IPS-15b (cell line): Measurements from ENCODE around the gene RPS6KC1.
"Not testable (repeated sequence)": the region's sequence is repeated elsewhere in the genome, so short reads cannot be mapped to it uniquely, and the experiment has no call there.

ENCODE experiments used
- H3K27me3 ChIP-seq: one replicate; pipeline ENCODE4 v1.6.1; 2013; ENCODE audit warnings: low read length; ENCODE audit not compliant: control insufficient read depth, insufficient read depth
- H3K36me3 ChIP-seq: one replicate; pipeline ENCODE4 v1.6.1; 2013; ENCODE audit warnings: low read length; ENCODE audit not compliant: control insufficient read depth, insufficient read depth
- H3K4me1 ChIP-seq: one replicate; pipeline ENCODE4 v1.6.1; 2013; ENCODE audit warnings: mild to moderate bottlenecking, low read length; ENCODE audit not compliant: control insufficient read depth, insufficient read depth
- H3K4me3 ChIP-seq: one replicate; pipeline ENCODE4 v1.5.1; 2013; ENCODE audit warnings: low read depth, low read length
- H3K9ac ChIP-seq: one replicate; pipeline ENCODE4 v1.6.1; 2013; ENCODE audit warnings: low read depth, mild to moderate bottlenecking, low read length
- H3K9me3 ChIP-seq: one replicate; pipeline ENCODE4 v1.6.1; 2013; ENCODE audit warnings: mild to moderate bottlenecking, low read length; ENCODE audit not compliant: control insufficient read depth, insufficient read depth

The RPS6KC1 gene

DNA sequence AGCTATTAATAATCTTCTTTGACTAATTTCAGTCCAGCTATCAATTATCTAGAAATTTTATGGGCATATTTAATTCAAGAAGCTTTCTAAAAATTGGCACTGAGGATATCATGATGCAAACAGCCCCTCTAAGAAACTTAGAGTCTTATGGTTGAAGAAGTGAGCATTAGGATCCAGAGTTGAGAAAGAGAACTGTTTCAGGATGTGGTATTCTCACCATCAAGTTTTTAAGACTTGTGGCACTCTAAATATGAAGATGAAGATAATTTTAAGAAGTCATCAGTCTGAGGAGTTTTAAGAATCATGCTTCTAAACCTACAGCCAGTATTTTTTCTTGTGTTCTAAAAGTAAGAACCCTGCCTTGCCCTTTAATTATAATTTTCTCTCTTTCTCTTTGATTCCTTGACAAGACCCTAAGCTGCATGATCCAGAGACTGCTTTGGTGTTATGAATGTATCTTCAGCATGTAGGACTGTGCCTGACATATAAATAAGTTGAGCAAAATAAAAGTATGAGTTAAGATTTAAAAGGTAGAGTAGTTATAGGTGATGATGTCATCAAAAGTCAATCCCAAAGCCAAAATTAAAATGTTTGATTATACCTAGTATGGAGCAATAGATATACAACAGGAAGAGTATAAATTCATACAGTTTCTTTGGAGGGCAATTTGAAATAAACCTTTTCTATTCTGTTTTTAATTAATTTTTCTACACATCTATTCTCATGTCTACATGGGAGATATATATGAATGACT is 39.1 kb downstream of the RPS6KC1 start:
- Histone ChIP-seq H3K27me3 (no peaks in the 10 kb centered on the region), H3K4me3 (no peak overlapping the region), H3K36me3 (no peaks in the 10 kb centered on the region), H3K9ac (no peak overlapping the region), H3K9me3 (no peaks in the 10 kb centered on the region), H3K4me1 (no peaks in the 10 kb centered on the region)

DNA sequence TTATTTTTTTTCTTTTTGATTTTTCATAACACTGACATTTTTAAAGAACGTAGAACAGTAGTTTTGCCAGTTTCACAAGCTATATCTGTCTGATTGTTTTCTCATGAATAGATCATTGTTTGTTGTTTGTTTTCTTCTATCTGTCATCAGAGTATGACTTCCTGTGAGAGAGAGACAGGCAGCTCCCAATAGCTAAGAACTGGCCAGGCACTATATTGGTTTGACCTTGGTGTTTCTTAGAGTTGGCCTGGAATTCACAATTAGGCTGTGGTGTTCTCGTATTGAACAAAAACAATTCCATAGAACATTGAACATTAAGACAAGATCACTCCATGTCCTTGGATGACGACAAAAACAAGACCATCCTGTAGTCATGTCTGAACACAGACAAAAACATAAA is 43.4 kb downstream of the RPS6KC1 start:
- no peak overlapping the region for H3K4me3 ChIP-seq
- H3K27me3 ChIP-seq = no peaks in the 10 kb centered on the region
- no peaks in the 10 kb centered on the region for H3K36me3 ChIP-seq
- H3K4me1 ChIP-seq = no peaks in the 10 kb centered on the region
- no peaks in the 10 kb centered on the region for H3K9me3 ChIP-seq
- H3K9ac ChIP-seq = no peak overlapping the region

DNA sequence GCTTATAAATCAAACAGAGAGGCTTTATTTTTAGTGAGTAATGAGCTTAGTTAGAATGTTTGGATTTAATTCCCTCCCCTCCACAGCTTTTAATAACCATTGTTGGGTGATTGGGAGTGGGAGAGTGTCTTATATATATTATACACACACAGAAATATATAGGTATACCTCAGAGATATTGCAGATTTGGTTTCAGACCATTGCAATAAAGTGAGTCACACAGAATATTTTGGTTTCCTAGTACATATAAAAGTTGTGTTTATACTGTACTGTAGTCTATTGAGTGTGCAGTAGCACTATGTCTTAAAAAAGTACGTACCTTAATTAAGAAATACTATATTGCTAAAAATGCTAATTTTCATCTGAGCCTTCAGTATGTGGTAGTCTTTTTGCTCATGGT is 44.4 kb downstream of the RPS6KC1 start:
- H3K9ac ChIP-seq = no peak overlapping the region
- H3K4me3 ChIP-seq = no peak overlapping the region
- no peaks in the 10 kb centered on the region for H3K36me3 ChIP-seq
- no peaks in the 10 kb centered on the region for H3K4me1 ChIP-seq
- H3K27me3 ChIP-seq = no peaks in the 10 kb centered on the region
- H3K9me3 ChIP-seq = no peaks in the 10 kb centered on the region

DNA sequence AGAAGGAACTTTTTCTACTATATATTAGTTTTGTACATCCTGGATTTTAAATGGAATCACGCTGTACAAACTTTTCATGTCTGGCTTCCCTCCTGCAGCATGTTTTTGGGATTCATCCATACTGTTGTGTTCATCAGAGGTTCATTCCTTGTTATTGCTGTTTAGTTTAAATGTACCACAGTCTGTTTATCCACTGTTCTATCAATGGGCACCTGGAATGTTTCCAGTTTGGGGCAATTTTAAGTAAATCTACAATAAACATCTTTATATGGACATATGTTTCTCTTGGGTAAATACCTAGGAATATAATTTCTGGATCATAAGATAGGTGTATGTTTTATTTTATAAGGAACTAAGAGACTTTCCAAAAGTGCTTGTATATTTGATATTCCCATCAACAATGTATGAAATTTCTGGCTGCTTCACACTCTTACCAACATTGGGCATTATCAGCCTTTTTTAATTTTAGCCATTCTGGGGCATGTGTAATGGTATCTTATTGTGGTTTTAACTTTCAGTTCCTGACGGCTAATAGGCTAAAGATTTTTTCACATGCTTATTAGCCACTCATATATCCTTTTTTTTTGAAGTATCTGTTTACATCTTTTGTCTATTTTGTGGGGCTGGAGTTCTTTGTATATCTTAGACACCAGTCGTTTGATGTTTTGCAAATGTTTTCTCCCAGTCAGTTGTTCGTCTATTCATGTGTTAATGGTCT is 48.8 kb downstream of the RPS6KC1 start:
- Histone ChIP-seq H3K9me3 (no peaks in the 10 kb centered on the region), H3K4me3 (no peak overlapping the region), H3K9ac (no peak overlapping the region), H3K36me3 (no peaks in the 10 kb centered on the region), H3K27me3 (no peaks in the 10 kb centered on the region), H3K4me1 (no peaks in the 10 kb centered on the region)

DNA sequence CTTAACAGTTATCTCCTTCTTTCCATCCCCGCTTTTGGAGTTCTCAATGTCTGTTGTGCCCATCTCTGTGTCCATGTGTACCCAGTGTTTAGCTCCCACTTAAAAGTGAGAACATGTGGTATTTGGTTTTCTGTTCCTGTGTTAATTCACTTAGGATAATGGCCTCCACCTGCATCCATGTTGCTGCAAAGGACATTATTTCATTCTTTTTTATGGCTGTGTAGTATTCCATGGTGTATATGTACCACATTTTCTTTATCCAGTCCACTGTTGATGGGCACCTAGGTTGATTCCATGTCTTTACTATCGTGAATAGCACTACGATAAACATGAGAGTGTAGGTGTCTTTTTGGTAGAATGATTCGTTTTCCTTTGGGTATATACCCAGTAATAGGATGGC is 49.5 kb downstream of the RPS6KC1 start:
- H3K36me3 ChIP-seq, H3K9ac ChIP-seq, H3K27me3 ChIP-seq, H3K4me1 ChIP-seq, H3K9me3 ChIP-seq, H3K4me3 ChIP-seq: not testable (repeated sequence)

DNA sequence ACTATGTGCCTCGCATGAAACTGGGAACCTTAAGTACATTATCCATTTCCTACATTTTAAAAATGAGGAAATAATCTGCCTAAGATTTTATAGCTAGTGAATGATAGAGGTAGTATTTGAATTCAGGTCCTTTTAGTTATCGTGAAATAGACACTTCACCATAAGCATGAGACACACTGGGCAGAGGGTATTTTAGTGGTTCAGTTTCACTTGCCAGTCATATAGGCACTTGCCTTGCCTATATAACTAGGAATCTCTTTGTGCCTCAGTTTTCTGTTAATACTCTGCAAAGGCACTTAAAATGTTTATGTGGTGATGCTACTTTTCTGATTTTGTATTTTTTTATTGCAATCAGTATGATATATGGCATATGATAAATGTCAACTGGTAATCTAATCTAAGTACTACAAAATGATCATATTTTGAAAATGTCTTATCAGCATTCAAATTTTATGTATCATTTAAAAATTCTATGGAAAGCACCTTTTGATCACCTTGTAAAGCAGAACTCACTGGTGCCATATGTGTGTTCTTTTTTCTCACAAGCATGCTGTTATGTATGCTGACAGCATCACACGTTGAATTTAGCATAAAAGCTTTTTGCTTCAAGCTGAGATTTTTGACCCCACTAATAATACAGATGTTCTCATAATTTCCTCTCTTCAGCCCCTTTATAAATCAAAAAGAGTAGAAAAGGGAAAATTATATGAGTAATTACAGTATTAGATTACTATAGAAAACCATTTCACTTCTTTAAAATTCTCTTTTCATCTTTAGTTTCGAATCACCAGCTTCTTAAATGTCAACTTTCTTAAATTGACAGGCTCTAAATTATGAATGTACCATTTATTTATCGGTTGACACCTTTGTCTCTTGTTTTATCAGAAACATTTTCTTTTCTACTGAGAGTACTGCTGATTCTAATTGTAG is 52.6 kb downstream of the RPS6KC1 start:
- H3K4me3 ChIP-seq = no peak overlapping the region
- H3K9me3 ChIP-seq = no peaks in the 10 kb centered on the region
- H3K36me3 ChIP-seq = no peaks in the 10 kb centered on the region
- no peaks in the 10 kb centered on the region for H3K27me3 ChIP-seq
- no peak overlapping the region for H3K9ac ChIP-seq
- H3K4me1 ChIP-seq = no peaks in the 10 kb centered on the region

DNA sequence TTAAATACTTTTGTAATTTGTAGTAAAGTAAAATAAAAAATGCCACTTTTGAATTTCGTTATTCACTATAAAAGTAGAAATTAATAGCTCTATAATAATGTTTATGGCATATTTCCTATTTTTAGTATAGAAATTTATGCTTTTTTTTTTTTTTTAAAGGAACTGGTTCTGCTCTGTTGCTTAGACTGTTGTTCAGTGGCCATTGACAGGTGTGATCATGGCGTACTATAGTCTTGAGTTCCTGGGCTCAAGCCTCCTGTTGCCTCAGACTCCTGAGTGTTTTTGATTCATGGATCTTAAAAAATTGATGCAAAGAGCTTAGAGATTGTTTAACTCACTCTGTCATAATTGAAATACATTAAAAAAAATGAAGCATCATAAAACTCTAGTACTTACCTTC is 53.6 kb downstream of the RPS6KC1 start:
- Histone ChIP-seq H3K4me1 (no peaks in the 10 kb centered on the region), H3K36me3 (no peaks in the 10 kb centered on the region), H3K27me3 (no peaks in the 10 kb centered on the region), H3K9me3 (no peaks in the 10 kb centered on the region), H3K4me3 (no peak overlapping the region), H3K9ac (no peak overlapping the region)

DNA sequence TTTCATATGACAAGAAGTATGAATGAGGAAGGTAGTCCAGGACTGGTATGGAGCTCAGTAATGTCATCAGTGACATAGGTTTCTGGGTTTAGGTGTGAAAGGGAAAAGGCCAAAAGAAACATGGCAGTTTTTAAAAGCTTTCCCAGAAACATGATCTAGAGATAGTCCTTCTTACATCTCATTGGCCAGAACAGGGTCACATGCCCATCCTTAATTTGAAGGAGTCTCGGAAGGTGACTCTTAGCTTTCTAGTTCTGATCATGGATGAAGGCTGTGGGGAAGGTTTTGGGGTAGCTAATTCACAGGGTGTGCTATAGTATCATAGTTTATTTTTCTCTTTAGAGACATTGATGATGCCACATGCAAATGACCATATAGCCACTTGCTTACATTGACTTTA is 55.3 kb downstream of the RPS6KC1 start:
- no peaks in the 10 kb centered on the region for H3K27me3 ChIP-seq
- H3K4me1 ChIP-seq = no peaks in the 10 kb centered on the region
- no peaks in the 10 kb centered on the region for H3K9me3 ChIP-seq
- H3K4me3 ChIP-seq = no peak overlapping the region
- no peaks in the 10 kb centered on the region for H3K36me3 ChIP-seq
- no peak overlapping the region for H3K9ac ChIP-seq

DNA sequence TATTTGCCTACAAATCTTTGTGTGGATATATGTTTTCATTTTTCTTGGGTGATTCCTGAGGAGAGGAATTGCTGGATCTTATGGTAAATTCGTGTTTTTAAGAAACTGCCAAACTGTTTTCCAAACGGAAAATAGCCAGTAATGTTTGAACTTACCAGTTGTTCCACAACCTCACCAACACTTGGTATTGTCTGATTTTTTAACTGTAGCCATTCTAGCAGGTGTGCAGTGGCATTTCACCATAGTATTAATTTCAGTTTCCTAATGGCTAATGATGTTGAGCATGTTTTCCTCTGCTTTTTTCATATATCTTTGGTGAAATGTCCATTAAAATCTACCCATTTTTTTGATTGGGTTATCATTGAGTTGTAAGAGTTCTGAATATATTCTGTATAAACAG is 56.6 kb downstream of the RPS6KC1 start:
- Histone ChIP-seq H3K4me3 (no peak overlapping the region), H3K36me3 (no peaks in the 10 kb centered on the region), H3K9me3 (no peaks in the 10 kb centered on the region), H3K9ac (no peak overlapping the region), H3K4me1 (no peaks in the 10 kb centered on the region), H3K27me3 (no peaks in the 10 kb centered on the region)

DNA sequence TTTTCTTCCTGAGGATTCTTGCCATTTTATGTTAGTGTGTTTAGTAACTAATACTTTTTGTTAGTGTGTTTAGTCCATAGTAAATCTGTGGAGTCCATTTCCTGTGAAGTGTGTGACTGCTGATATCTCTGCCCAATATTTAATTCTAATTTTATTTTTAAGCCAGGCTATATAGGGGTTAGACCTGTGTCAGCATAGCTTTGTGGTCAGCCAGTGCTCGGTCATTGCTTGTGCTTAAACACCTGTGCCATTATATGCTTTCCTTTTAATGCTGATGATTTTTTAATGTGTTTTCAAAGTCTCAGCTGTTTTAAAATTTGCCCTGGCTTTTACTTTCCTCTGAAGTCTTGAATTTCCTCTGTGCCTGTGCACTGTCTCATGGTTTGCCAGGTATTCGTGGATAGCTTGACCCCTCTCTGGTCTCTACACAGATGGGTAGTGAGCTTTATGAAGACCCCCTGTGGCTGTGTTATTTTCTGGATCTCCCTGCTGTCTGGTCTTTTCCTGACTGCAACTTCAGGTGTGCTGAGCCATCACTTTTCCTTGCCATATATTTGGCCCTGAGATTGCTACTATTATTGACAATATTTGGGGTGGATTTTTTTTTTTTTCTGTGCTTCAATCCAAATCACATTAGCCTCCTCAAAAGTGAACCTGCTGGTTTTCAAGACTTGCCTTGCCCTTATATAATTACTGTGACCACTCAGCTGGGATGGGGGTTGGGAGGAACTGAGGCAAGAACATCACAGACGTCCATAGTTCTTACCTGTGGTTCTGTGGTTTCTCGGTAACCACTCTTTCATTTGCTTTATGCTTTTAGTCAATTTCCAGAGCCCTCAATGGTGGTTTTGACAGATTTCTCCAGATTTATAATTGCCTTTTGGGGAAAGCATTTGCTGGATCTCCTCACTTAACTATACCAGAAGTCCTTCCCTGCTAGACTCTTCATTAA is 59.6 kb downstream of the RPS6KC1 start:
- no peak overlapping the region for H3K4me3 ChIP-seq
- no peaks in the 10 kb centered on the region for H3K27me3 ChIP-seq
- H3K4me1 ChIP-seq = no peaks in the 10 kb centered on the region
- H3K36me3 ChIP-seq = no peaks in the 10 kb centered on the region
- H3K9ac ChIP-seq = no peak overlapping the region
- H3K9me3 ChIP-seq = no peaks in the 10 kb centered on the region

DNA sequence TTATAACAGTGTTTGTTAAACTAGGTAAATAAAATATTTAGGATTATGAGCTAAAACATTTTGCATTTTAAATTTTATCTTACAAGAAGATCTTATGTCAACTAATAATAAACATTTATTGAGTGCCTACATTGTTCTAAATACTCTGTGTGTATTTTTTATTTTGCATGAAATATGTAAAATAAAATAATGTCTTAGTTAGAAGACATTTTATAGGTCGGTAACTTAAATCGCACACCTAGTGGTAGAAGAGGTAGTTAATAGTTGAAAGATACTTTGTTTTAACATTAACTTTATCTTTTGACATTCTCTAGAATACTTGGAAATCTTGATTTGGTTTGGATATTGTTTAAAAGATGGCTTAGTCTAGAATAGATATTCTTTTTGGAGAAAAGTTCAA is 60.5 kb downstream of the RPS6KC1 start:
- Histone ChIP-seq H3K4me1 (no peaks in the 10 kb centered on the region), H3K27me3 (no peaks in the 10 kb centered on the region), H3K36me3 (no peaks in the 10 kb centered on the region), H3K9ac (no peak overlapping the region), H3K9me3 (no peaks in the 10 kb centered on the region), H3K4me3 (no peak overlapping the region)
